T-helper 2 cell (primary cell): Measurements from ENCODE around the gene CD69.
"Not testable (repeated sequence)": the region's sequence is repeated elsewhere in the genome, so short reads cannot be mapped to it uniquely, and the experiment has no call there.

Experiments used
- DNase-seq, 5 experiments: peaks; one replicate each; pipeline versions ENCODE4 v3.0.0 to v3.0.0-alpha.2; 2012 to 2022

CD69 gene

GRCh38 chr12:9718968-9719367 lies 41.7 kb downstream of the CD69 start:
- DNase-seq = no peak

- no peak for DNase-seq
Measured at GRCh38 chr12:9717070-9717925, 43.4 kb downstream of the CD69 start.

GRCh38 chr12:9713032-9713558 lies 47.6 kb downstream of the CD69 start:
- not testable (repeated sequence) for DNase-seq

GRCh38 chr12:9711664-9712063 lies 49.0 kb downstream of the CD69 start:
- DNase-seq = no peak

- DNase-seq = no peak
Measured at GRCh38 chr12:9710584-9711375, 49.9 kb downstream of the CD69 start.

- peak in 1 of 5 experiments; percentile 46 for DNase-seq
Measured at GRCh38 chr12:9708853-9709252, 51.8 kb downstream of the CD69 start.

- DNase-seq = peak in 4 of 5 experiments; percentile 49 to 81 (median 56)
Measured at GRCh38 chr12:9707864-9708808, 52.6 kb downstream of the CD69 start.

GRCh38 chr12:9707356-9707755 lies 53.3 kb downstream of the CD69 start:
- no peak for DNase-seq

- no peak for DNase-seq
Measured at GRCh38 chr12:9706086-9706685, 54.5 kb downstream of the CD69 start.

GRCh38 chr12:9704561-9704960 lies 56.1 kb downstream of the CD69 start:
- not testable (repeated sequence) for DNase-seq
